ENCODE results near the gene NPPA. TPM values are rescaled to one million over a fixed set of nuclear protein-coding genes. Genes with fewer than 3 reads are reported as not detected.

Gene NPPA
- total and polyA plus RNA-seq, 10 of the 15 experiments (the other 5 are each of a cell fraction or from before 2014, with no cell fraction given) = 0.31 to 0.39 TPM; not detected in 8

DNA sequence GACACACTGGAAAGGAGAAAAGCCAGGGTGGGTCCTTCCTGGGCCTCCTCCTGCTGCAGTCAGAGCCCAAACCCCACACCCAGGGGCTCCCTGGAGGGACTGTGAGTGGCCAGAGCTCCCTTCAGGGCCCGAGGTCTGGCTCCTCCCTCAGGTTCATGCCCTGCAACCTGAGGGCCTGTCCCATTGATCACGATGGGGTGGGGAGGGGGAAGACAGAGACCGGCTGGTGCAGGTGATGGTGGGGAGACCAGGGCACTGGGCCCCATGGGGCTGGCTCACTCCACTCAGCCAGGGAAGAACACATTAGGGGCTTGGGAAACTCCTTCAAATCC is 41.3 kb upstream of the NPPA start:
- Histone ChIP-seq H3K9me3 (replicated peaks; ENCODE audit: control insufficient read depth, insufficient read depth, low read length) (no peaks in the 10 kb centered on the region), H3K4me1 (ENCODE audit: control insufficient read depth, insufficient read depth, low read length) (no peaks in the 10 kb centered on the region), H3K4me2 (ENCODE audit: control insufficient read depth, insufficient read depth) (no peak overlapping the region), H3K79me2 (ENCODE audit: control insufficient read depth, insufficient read depth, low read length) (no peaks in the 10 kb centered on the region), H3K36me3 (ENCODE audit: control insufficient read depth in 2 of 2, insufficient read depth in 2 of 2, low read length in 1 of 2) (no peaks in the 10 kb centered on the region), H3K9ac (ENCODE audit: control insufficient read depth, insufficient read depth, low read length) (no peak overlapping the region), H3K27ac (ENCODE audit: control insufficient read depth, insufficient read depth) (no peak overlapping the region), H3K4me3 (no peak overlapping the region), H2AFZ (ENCODE audit: control insufficient read depth, low read depth, low read length) (no peak overlapping the region), H4K20me1 (ENCODE audit: control insufficient read depth, insufficient read depth) (no peaks in the 10 kb centered on the region), H3K27me3 (replicated peaks in 1 of 2; ENCODE audit: control insufficient read depth in 2 of 2, insufficient read depth in 2 of 2, low read length in 1 of 2) (no peaks in the 10 kb centered on the region; a peak in 1 of 4 replicates)
- DNase-seq (ENCODE audit: low read depth, low spot score) (no peak), ATAC-seq (no peak), FAIRE-seq (no peak)
- in situ Hi-C loops (cut with MboI) = no loop called here
- RAD21 ChIA-PET (ENCODE audit: unreplicated experiment) = no interaction called here
- CTCF ChIA-PET = no interaction called here
- SMC1A ChIA-PET (ENCODE audit: uncharacterized antibody, unreplicated experiment) = no interaction called here
- no TSS peak for BruUV-seq (replicated peaks)
- WGBS (ENCODE audit: insufficient coverage, insufficient replicate concordance, low lambda C conversion rate, missing lambda C conversion rate) = 40% methylated on average over 3 of the region's 3 CpGs
- POLR2A ChIA-PET = no interaction called here
- intact Hi-C loops (cut with micrococcal nuclease; ENCODE audit: unreplicated experiment) = no loop called here
- no peak for TF ChIP-seq ZNF274 (IDR thresholded peaks at IDR 0.05; ENCODE audit: insufficient read depth, insufficient read length)
- TF ChIP-seq KAT2A (conservative IDR thresholded peaks at IDR 0.05; ENCODE audit: control insufficient read depth, low read depth, low read length) = no peak
- TF ChIP-seq YBX1 (IDR thresholded peaks at IDR 0.05) = no peak
- TF ChIP-seq, protein P1, sequence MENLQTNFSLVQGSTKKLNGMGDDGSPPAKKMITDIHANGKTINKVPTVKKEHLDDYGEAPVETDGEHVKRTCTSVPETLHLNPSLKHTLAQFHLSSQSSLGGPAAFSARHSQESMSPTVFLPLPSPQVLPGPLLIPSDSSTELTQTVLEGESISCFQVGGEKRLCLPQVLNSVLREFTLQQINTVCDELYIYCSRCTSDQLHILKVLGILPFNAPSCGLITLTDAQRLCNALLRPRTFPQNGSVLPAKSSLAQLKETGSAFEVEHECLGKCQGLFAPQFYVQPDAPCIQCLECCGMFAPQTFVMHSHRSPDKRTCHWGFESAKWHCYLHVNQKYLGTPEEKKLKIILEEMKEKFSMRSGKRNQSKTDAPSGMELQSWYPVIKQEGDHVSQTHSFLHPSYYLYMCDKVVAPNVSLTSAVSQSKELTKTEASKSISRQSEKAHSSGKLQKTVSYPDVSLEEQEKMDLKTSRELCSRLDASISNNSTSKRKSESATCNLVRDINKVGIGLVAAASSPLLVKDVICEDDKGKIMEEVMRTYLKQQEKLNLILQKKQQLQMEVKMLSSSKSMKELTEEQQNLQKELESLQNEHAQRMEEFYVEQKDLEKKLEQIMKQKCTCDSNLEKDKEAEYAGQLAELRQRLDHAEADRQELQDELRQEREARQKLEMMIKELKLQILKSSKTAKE (IDR thresholded peaks at IDR 0.05; ENCODE audit: low read depth, poor library complexity, severe bottlenecking) = no peak
- no peak for TF ChIP-seq RB1 (IDR thresholded peaks at IDR 0.05; ENCODE audit: borderline replicate concordance)
- TF ChIP-seq, protein P2, sequence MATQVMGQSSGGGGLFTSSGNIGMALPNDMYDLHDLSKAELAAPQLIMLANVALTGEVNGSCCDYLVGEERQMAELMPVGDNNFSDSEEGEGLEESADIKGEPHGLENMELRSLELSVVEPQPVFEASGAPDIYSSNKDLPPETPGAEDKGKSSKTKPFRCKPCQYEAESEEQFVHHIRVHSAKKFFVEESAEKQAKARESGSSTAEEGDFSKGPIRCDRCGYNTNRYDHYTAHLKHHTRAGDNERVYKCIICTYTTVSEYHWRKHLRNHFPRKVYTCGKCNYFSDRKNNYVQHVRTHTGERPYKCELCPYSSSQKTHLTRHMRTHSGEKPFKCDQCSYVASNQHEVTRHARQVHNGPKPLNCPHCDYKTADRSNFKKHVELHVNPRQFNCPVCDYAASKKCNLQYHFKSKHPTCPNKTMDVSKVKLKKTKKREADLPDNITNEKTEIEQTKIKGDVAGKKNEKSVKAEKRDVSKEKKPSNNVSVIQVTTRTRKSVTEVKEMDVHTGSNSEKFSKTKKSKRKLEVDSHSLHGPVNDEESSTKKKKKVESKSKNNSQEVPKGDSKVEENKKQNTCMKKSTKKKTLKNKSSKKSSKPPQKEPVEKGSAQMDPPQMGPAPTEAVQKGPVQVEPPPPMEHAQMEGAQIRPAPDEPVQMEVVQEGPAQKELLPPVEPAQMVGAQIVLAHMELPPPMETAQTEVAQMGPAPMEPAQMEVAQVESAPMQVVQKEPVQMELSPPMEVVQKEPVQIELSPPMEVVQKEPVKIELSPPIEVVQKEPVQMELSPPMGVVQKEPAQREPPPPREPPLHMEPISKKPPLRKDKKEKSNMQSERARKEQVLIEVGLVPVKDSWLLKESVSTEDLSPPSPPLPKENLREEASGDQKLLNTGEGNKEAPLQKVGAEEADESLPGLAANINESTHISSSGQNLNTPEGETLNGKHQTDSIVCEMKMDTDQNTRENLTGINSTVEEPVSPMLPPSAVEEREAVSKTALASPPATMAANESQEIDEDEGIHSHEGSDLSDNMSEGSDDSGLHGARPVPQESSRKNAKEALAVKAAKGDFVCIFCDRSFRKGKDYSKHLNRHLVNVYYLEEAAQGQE (IDR thresholded peaks at IDR 0.05; ENCODE audit: low read depth, low read length) = no peak
- TF ChIP-seq, protein P3, sequence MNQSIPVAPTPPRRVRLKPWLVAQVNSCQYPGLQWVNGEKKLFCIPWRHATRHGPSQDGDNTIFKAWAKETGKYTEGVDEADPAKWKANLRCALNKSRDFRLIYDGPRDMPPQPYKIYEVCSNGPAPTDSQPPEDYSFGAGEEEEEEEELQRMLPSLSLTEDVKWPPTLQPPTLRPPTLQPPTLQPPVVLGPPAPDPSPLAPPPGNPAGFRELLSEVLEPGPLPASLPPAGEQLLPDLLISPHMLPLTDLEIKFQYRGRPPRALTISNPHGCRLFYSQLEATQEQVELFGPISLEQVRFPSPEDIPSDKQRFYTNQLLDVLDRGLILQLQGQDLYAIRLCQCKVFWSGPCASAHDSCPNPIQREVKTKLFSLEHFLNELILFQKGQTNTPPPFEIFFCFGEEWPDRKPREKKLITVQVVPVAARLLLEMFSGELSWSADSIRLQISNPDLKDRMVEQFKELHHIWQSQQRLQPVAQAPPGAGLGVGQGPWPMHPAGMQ (IDR thresholded peaks at IDR 0.05; ENCODE audit: borderline replicate concordance) = no peak
- TF ChIP-seq, protein P4, sequence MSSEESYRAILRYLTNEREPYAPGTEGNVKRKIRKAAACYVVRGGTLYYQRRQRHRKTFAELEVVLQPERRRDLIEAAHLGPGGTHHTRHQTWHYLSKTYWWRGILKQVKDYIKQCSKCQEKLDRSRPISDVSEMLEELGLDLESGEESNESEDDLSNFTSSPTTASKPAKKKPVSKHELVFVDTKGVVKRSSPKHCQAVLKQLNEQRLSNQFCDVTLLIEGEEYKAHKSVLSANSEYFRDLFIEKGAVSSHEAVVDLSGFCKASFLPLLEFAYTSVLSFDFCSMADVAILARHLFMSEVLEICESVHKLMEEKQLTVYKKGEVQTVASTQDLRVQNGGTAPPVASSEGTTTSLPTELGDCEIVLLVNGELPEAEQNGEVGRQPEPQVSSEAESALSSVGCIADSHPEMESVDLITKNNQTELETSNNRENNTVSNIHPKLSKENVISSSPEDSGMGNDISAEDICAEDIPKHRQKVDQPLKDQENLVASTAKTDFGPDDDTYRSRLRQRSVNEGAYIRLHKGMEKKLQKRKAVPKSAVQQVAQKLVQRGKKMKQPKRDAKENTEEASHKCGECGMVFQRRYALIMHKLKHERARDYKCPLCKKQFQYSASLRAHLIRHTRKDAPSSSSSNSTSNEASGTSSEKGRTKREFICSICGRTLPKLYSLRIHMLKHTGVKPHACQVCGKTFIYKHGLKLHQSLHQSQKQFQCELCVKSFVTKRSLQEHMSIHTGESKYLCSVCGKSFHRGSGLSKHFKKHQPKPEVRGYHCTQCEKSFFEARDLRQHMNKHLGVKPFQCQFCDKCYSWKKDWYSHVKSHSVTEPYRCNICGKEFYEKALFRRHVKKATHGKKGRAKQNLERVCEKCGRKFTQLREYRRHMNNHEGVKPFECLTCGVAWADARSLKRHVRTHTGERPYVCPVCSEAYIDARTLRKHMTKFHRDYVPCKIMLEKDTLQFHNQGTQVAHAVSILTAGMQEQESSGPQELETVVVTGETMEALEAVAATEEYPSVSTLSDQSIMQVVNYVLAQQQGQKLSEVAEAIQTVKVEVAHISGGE (CRISPR knock-in tag; IDR thresholded peaks at IDR 0.05) = no peak
- TF ChIP-seq, protein P5, sequence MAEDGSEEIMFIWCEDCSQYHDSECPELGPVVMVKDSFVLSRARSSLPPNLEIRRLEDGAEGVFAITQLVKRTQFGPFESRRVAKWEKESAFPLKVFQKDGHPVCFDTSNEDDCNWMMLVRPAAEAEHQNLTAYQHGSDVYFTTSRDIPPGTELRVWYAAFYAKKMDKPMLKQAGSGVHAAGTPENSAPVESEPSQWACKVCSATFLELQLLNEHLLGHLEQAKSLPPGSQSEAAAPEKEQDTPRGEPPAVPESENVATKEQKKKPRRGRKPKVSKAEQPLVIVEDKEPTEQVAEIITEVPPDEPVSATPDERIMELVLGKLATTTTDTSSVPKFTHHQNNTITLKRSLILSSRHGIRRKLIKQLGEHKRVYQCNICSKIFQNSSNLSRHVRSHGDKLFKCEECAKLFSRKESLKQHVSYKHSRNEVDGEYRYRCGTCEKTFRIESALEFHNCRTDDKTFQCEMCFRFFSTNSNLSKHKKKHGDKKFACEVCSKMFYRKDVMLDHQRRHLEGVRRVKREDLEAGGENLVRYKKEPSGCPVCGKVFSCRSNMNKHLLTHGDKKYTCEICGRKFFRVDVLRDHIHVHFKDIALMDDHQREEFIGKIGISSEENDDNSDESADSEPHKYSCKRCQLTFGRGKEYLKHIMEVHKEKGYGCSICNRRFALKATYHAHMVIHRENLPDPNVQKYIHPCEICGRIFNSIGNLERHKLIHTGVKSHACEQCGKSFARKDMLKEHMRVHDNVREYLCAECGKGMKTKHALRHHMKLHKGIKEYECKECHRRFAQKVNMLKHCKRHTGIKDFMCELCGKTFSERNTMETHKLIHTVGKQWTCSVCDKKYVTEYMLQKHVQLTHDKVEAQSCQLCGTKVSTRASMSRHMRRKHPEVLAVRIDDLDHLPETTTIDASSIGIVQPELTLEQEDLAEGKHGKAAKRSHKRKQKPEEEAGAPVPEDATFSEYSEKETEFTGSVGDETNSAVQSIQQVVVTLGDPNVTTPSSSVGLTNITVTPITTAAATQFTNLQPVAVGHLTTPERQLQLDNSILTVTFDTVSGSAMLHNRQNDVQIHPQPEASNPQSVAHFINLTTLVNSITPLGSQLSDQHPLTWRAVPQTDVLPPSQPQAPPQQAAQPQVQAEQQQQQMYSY (CRISPR knock-in tag; IDR thresholded peaks at IDR 0.05) = no peak
- no peak for TF ChIP-seq HDGF (IDR thresholded peaks at IDR 0.05)

Data from GM12878 (cell line).